H1 (cell line): ENCODE results near the gene MPND. TPM values are rescaled to one million over a fixed set of nuclear protein-coding genes. Genes with fewer than 3 reads are reported as not detected.

Source experiments
- CTCF ChIA-PET: fragments of 300-600 bp; sonication (Branson Sonifier 250); formaldehyde crosslinking; loops from one replicate; lab custom pipeline; 2021; ENCODE audit not compliant: partially characterized antibody; lab: Charles Lee
- POLR2A ChIA-PET: fragments of 300-600 bp; sonication (Branson Sonifier 250); formaldehyde crosslinking; loops from one replicate; lab custom pipeline; 2021; ENCODE audit warnings: inconsistent platforms; ENCODE audit not compliant: partially characterized antibody; lab: Charles Lee
- DNase-seq, 2 experiments: peaks; one replicate each; pipeline versions ENCODE4 v3.0.0 to v3.0.0-alpha.2; 2010 to 2022; ENCODE audit warnings: low spot score in 2 of 2, low read depth in 1 of 2, mixed read lengths in 1 of 2
- FAIRE-seq: peaks from 2 replicates; lab custom pipeline; 2011; peaks lifted over from hg19 to GRCh38; lab: Jason Lieb, UNC
- H2AFZ ChIP-seq: 2 replicates; pipeline ENCODE4 v1.8.1; 2012; ENCODE audit warnings: low read length, inconsistent platforms
- H2AK5ac ChIP-seq: 2 replicates; pipeline ENCODE4 v1.6.1; 2013; ENCODE audit warnings: low read depth, low read length
- H2BK120ac ChIP-seq: replicated peaks from 2 replicates; pipeline ENCODE3; 2013; ENCODE audit warnings: low read depth, low read length, inconsistent platforms
- H2BK12ac ChIP-seq: 2 replicates; pipeline ENCODE4 v1.6.1; 2013; ENCODE audit warnings: low read depth, low read length
- H2BK15ac ChIP-seq: 2 replicates; pipeline ENCODE4 v1.6.1; 2013; ENCODE audit warnings: low read length
- H2BK20ac ChIP-seq: 2 replicates; pipeline ENCODE4 v1.6.1; 2013; ENCODE audit warnings: low read length
- H2BK5ac ChIP-seq: 2 replicates; pipeline ENCODE4 v1.6.1; 2013; ENCODE audit warnings: low read depth, low read length
- H3K14ac ChIP-seq: 2 replicates; pipeline ENCODE4 v1.6.1; 2013; ENCODE audit warnings: inconsistent platforms; ENCODE audit not compliant: insufficient read length
- H3K18ac ChIP-seq: 2 replicates; pipeline ENCODE4 v1.6.1; 2013; ENCODE audit warnings: low read length; ENCODE audit errors: extremely low read depth
- H3K23ac ChIP-seq: 2 replicates; pipeline ENCODE4 v1.6.1; 2013; ENCODE audit warnings: inconsistent platforms; ENCODE audit not compliant: insufficient read length
- H3K23me2 ChIP-seq: 2 replicates; pipeline ENCODE4 v1.6.1; 2013; ENCODE audit warnings: low read depth, low read length
- H3K27ac ChIP-seq: 2 replicates; pipeline ENCODE4 v1.6.1; 2011; ENCODE audit warnings: low read depth, low read length, inconsistent platforms
- H3K27me3 ChIP-seq, 4 experiments: replicated peaks in 1 of 4; 1 replicate in 1 of 4; 2 replicates in 3 of 4; pipeline versions ENCODE4 v1.6.1 to v1.8.1; 2011 to 2013; ENCODE audit warnings: low read length in 3 of 4, mild to moderate bottlenecking in 3 of 4, inconsistent platforms in 2 of 4, mixed read lengths in 2 of 4, moderate library complexity in 1 of 4; ENCODE audit not compliant: control insufficient read depth in 3 of 4, insufficient read depth in 3 of 4; ENCODE audit errors: extremely low read depth in 1 of 4
- H3K36me3 ChIP-seq, 4 experiments: 2 replicates each; pipeline versions ENCODE4 v1.6.1 to v1.8.1; 2011 to 2013; ENCODE audit warnings: mild to moderate bottlenecking in 4 of 4, low read length in 3 of 4, moderate library complexity in 2 of 4, control low read depth in 1 of 4, inconsistent platforms in 1 of 4; ENCODE audit not compliant: insufficient read depth in 4 of 4, control insufficient read depth in 2 of 4
- H3K4ac ChIP-seq: replicated peaks from 2 replicates; pipeline ENCODE3; 2013; ENCODE audit warnings: low read length, low read depth, mixed read lengths, inconsistent platforms; ENCODE audit not compliant: insufficient read length
- H3K4me1 ChIP-seq, 4 experiments: replicated peaks in 1 of 4; 1 replicate in 1 of 4; 2 replicates in 3 of 4; pipeline versions ENCODE4 v1.6.1 to v1.8.1; 2011 to 2013; ENCODE audit warnings: low read length in 3 of 4, inconsistent platforms in 2 of 4, mixed read lengths in 1 of 4; ENCODE audit not compliant: insufficient read depth in 4 of 4, control insufficient read depth in 3 of 4
- H3K4me2 ChIP-seq, 2 experiments: 2 replicates each; pipeline versions ENCODE4 v1.6.1 to v1.8.1; 2011 to 2013; ENCODE audit warnings: low read depth in 2 of 2, low read length in 2 of 2, control low read depth in 1 of 2, inconsistent platforms in 1 of 2, mild to moderate bottlenecking in 1 of 2; ENCODE audit not compliant: insufficient read depth in 1 of 2
- H3K4me3 ChIP-seq, 4 experiments: fragments of 200-600, 300-600 bp in 1 of 4; sonication (generic), shearing (Covaris generic), sonication (Bioruptor Twin) in 1 of 4; 2 replicates each; pipeline versions ENCODE4 v1.5.1 to v1.8.1; 2011 to 2016; ENCODE audit warnings: low read length in 4 of 4, low read depth in 3 of 4, control low read depth in 2 of 4, inconsistent platforms in 2 of 4, mild to moderate bottlenecking in 2 of 4, mixed read lengths in 1 of 4, moderate library complexity in 1 of 4; ENCODE audit not compliant: insufficient read depth in 2 of 4; ENCODE audit errors: extremely low read depth in 1 of 4
- H3K56ac ChIP-seq: replicated peaks from 2 replicates; pipeline ENCODE3; 2013; ENCODE audit warnings: low read depth, mild to moderate bottlenecking, mixed read lengths, low read length, inconsistent platforms; ENCODE audit not compliant: insufficient read length
- H3K79me1 ChIP-seq: 2 replicates; pipeline ENCODE4 v1.6.1; 2013; ENCODE audit warnings: low read depth, low read length, control low read depth
- H3K79me2 ChIP-seq, 2 experiments: 2 replicates each; pipeline versions ENCODE4 v1.6.1 to v1.8.1; 2012 to 2013; ENCODE audit warnings: low read length in 2 of 2, mild to moderate bottlenecking in 2 of 2, inconsistent platforms in 1 of 2; ENCODE audit not compliant: insufficient read depth in 2 of 2, control insufficient read depth in 1 of 2
- H3K9ac ChIP-seq, 4 experiments: replicated peaks in 1 of 4; 1 replicate in 1 of 4; 2 replicates in 3 of 4; pipeline versions ENCODE4 v1.6.1 to v1.8.1; 2011 to 2013; ENCODE audit warnings: low read depth in 3 of 4, low read length in 3 of 4, control low read depth in 2 of 4, mild to moderate bottlenecking in 2 of 4, moderate library complexity in 2 of 4, inconsistent platforms in 1 of 4; ENCODE audit errors: extremely low read depth in 1 of 4
- H3K9me3 ChIP-seq, 2 experiments: 2 replicates each; pipeline versions ENCODE4 v1.6.1 to v1.8.1; 2012 to 2013; ENCODE audit warnings: mild to moderate bottlenecking in 2 of 2, moderate library complexity in 2 of 2, control low read depth in 1 of 2, inconsistent platforms in 1 of 2, low read depth in 1 of 2, low read length in 1 of 2, mixed read lengths in 1 of 2; ENCODE audit not compliant: insufficient read depth in 2 of 2
- H4K20me1 ChIP-seq, 2 experiments: replicated peaks in 1 of 2; 2 replicates each; pipeline versions ENCODE3 to v1.8.1; 2011 to 2013; ENCODE audit warnings: inconsistent platforms in 2 of 2, low read length in 2 of 2, mild to moderate bottlenecking in 1 of 2; ENCODE audit not compliant: insufficient read depth in 2 of 2, control insufficient read depth in 1 of 2
- H4K5ac ChIP-seq: 2 replicates; pipeline ENCODE4 v1.6.1; 2013; ENCODE audit warnings: low read length, low read depth, mixed read lengths, inconsistent platforms; ENCODE audit not compliant: insufficient read length
- H4K8ac ChIP-seq: 2 replicates; pipeline ENCODE4 v1.8.0; 2013; ENCODE audit warnings: mild to moderate bottlenecking, moderate library complexity, low read length, inconsistent platforms; ENCODE audit not compliant: insufficient read depth; ENCODE audit errors: extremely low read depth
- H4K91ac ChIP-seq: replicated peaks from 2 replicates; pipeline ENCODE3; 2013; ENCODE audit warnings: low read length, mixed read lengths, inconsistent platforms; ENCODE audit not compliant: insufficient read length
- BRCA1 ChIP-seq: IDR thresholded peaks from 2 replicates; pipeline ENCODE4 v1.6.1; 2012; ENCODE audit warnings: low read depth, low read length, improper control_type of control experiment
- CTBP2 ChIP-seq: IDR thresholded peaks from 2 replicates; pipeline ENCODE4 v1.7.0; 2011; ENCODE audit warnings: borderline replicate concordance, mild to moderate bottlenecking, moderate library complexity, mixed read lengths, low read length; ENCODE audit not compliant: insufficient read depth, insufficient read length
- POLR2A ChIP-seq, 2 experiments: IDR thresholded peaks; 1 replicate in 1 of 2; 2 replicates in 1 of 2; pipeline ENCODE4 v1.6.1; 2011; ENCODE audit warnings: low read depth in 2 of 2, low read length in 2 of 2, mild to moderate bottlenecking in 2 of 2; ENCODE audit errors: control extremely low read depth in 1 of 2
- SIRT6 ChIP-seq: IDR thresholded peaks from one replicate; pipeline ENCODE4 v1.7.1; 2012; ENCODE audit warnings: low read length, inconsistent platforms
- SUZ12 ChIP-seq: fragments of 200-600 bp; sonication (generic); IDR thresholded peaks from 2 replicates; pipeline ENCODE4 v1.6.1; 2012; ENCODE audit warnings: mild to moderate bottlenecking, inconsistent platforms, low read length, moderate library complexity, mixed read lengths
- WGBS, 2 experiments: shearing (Covaris generic) in 1 of 2; methylation state at CpG; one replicate each; pipeline versions ENCODE4 v1.1.6 to v1.1.7; 2013 to 2015; ENCODE audit warnings: low lambda C conversion rate in 2 of 2, mixed read lengths in 2 of 2, inconsistent platforms in 1 of 2, low coverage in 1 of 2, missing lambda C conversion rate in 1 of 2; ENCODE audit not compliant: insufficient replicate concordance in 2 of 2, insufficient coverage in 1 of 2, insufficient read length in 1 of 2; ENCODE audit errors: extremely low coverage in 1 of 2, missing lambda C conversion rate in 1 of 2; 5-methylcytosine and 5-hydroxymethylcytosine counted together
- polyA plus RNA-seq, 7 experiments: library from polyadenylated mRNA; depleted of rRNA in 3 of 7; stranded (reverse) in 5 of 7; unstranded in 2 of 7; fragments of >200 nt in 5 of 7; fragments of 200-250 nt in 2 of 7; gene quantifications; 1 replicate in 5 of 7; 2 replicates in 1 of 7; 4 replicates in 1 of 7; pipeline versions ENCODE4 v1.2.1 to v1.2.3, GENCODE V29; 2011 to 2013; ENCODE audit warnings: missing spikeins in 2 of 7, mixed read lengths in 2 of 7
- total RNA-seq: library from RNA; stranded (reverse); fragmentation: NEBNext Ultra II Directional; extraction: Animal tissue kit (Norgen Biotek cat#: 25700); gene quantifications from 2 replicates; pipeline ENCODE4 v1.2.1, GENCODE V29; 2021
- TF ChIP-seq, protein P1 (sequence below): IDR thresholded peaks from 2 replicates; pipeline ENCODE4 v1.6.1; 2011; ENCODE audit warnings: low read length, improper control_type of control experiment

MPND gene
- total and polyA plus RNA-seq, 2 of the 8 experiments (the other 6 are each of a cell fraction or from before 2014, with no cell fraction given) = 22.9 to 27.7 TPM

DNA sequence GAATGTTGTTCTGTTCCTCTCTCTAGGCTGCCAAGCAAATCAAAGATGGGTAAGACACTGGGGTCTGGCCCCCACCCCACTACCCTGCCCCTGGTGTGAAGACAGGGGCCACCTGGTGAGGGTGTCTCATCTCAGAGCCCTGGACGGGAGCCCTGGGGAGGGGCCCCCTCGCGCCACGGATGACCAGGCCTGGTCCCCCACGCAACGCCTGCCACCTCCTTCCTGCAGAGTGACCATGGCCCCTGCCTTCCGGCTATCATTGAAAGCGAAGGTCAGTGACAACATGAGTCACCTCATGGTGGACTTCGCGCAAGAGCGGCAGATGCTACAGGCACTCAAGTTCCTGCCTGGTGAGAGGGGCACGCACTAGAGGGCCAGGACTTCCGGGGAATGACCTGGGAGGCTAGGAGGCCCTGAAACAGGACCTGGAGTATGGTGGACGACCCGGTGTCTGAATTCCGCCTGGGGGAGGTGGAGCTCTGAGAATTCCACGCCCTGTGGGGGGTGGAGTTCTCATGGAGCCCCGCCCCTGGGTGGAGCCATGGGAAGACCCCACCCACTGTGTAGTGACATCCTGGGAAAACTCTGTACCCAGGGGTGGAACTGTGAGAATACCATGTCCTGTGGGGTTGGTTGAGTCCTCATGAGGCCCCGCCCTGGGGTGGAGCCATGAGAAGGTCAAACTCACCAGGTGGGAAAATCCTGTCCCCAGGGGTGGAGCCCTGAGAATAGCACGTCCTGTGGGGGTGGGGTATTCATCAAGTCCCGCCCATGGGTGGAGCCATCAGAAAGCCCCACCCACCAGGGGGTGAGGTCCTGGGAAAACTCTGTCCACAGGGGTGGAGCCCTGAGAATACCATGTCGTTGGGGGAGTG, 32.9 kb upstream of the MPND start:
- Histone ChIP-seq H2BK120ac (no peak overlapping the region), H4K91ac (no peak overlapping the region), H3K56ac (no peak overlapping the region), H3K23ac (no peak overlapping the region), H3K79me1 (peaks cover 3% of the 10 kb centered on the region), H3K4ac (no peak overlapping the region), H3K27me3 (no peaks in the 10 kb centered on the region), H3K23me2 (no peaks in the 10 kb centered on the region), H4K5ac (no peak overlapping the region), H3K4me3 (no peak overlapping the region), H2BK20ac (no peak overlapping the region), H3K18ac (no peak overlapping the region), H3K14ac (no peak overlapping the region), H3K9me3 (no peaks in the 10 kb centered on the region), H3K4me1 (no peaks in the 10 kb centered on the region; a peak in 1 of 7 replicates), H2BK15ac (no peak overlapping the region), H4K20me1 (peaks cover 0 to 4% of the 10 kb centered on the region in 2 experiments), H3K36me3 (peaks cover 5 to 32% (median 18%) of the 10 kb centered on the region in 4 experiments), H2AFZ (no peak overlapping the region), H2BK12ac (no peak overlapping the region), H3K79me2 (no peaks in the 10 kb centered on the region), H2AK5ac (no peak overlapping the region), H3K27ac (no peak overlapping the region), H3K4me2 (no peak overlapping the region), H3K9ac (no peak overlapping the region), H4K8ac (no peak overlapping the region), H2BK5ac (no peak overlapping the region)
- TF ChIP-seq SUZ12 (no peak), POLR2A (IDR thresholded peaks at IDR 0.05; ENCODE audit: control extremely low read depth in 1 of 2, low read depth in 2 of 2, low read length in 2 of 2) (no peak), BRCA1 (no peak), CTBP2 (no peak), SIRT6 (no peak)
- TF ChIP-seq, protein P1, sequence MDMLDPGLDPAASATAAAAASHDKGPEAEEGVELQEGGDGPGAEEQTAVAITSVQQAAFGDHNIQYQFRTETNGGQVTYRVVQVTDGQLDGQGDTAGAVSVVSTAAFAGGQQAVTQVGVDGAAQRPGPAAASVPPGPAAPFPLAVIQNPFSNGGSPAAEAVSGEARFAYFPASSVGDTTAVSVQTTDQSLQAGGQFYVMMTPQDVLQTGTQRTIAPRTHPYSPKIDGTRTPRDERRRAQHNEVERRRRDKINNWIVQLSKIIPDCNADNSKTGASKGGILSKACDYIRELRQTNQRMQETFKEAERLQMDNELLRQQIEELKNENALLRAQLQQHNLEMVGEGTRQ = no peak
- FAIRE-seq (no peak), DNase-seq (peak; percentile 25 to 84)
- CTCF ChIA-PET = interaction anchor here (0.6 to 2.7 kb wide), 2 partner anchors 12 to 43 kb away, joined by 4 to 8 read pairs; no protein-coding TSS in a partner anchor
- 92% methylated on average over 22 of the region's 22 CpGs; no CpG with 5 or more reads in 1 of the 2 experiments for WGBS, 2 experiments
- POLR2A ChIA-PET = interaction anchor here (0.6 to 12.2 kb wide), 9 partner anchors 9 to 39 kb away, joined by 3 to 86 read pairs (median 3); partner anchors contain the start of gene TMIGD2
